Adrenal gland (tissue), 12 donors: ENCODE measurements around the gene ARL9. TPM values are rescaled to one million over a fixed set of nuclear protein-coding genes. Genes with fewer than 3 reads are reported as not detected.

Experiments
- DNase-seq, 7 donors: peaks; one replicate each; pipeline ENCODE4 v3.0.0-alpha.2; 2019 to 2020
- H3K27ac ChIP-seq, 5 donors: fragments of 200-600 bp; sonication (generic) in 4 of 5; 1 replicate in 3 of 5; 2 replicates in 2 of 5; pipeline versions ENCODE4 v1.5.1 to v1.8.0; 2016 to 2020; ENCODE audit warnings: mild to moderate bottlenecking in 1 of 5
- H3K27me3 ChIP-seq: fragments of 200-600 bp; 2 replicates; pipeline ENCODE4 v1.8.0; 2021
- H3K36me3 ChIP-seq, 2 donors: fragments of 200-600 bp; replicated peaks in 1 of 2; 1 replicate in 1 of 2; 2 replicates in 1 of 2; pipeline versions ENCODE4 v1.5.1 to v1.8.0; 2018 to 2022
- H3K4me1 ChIP-seq, 2 donors: fragments of 200-600 bp; replicated peaks in 1 of 2; 1 replicate in 1 of 2; 2 replicates in 1 of 2; pipeline versions ENCODE4 v1.5.1 to v1.8.0; 2018 to 2021
- H3K4me3 ChIP-seq, 4 donors: fragments of 200-600 bp; sonication (generic) in 3 of 4; one replicate each; pipeline ENCODE4 v1.5.1; 2016 to 2018
- H3K9me3 ChIP-seq, 3 donors: fragments of 200-600 bp; sonication (generic) in 1 of 3; replicated peaks in 1 of 3; 1 replicate in 2 of 3; 2 replicates in 1 of 3; pipeline versions ENCODE4 v1.5.1 to v1.8.0; 2016 to 2021
- CTCF ChIP-seq, 6 experiments: fragments of 450-650 bp in 4 of 6; fragments of 200-600 bp in 2 of 6; sonication (generic) in 1 of 6; IDR thresholded peaks; 1 replicate in 5 of 6; 2 replicates in 1 of 6; pipeline versions ENCODE4 v1.5.1 to v1.8.0; 2016 to 2021; ENCODE audit warnings: antibody characterized with exemption in 6 of 6, mild to moderate bottlenecking in 2 of 6, moderate library complexity in 1 of 6
- POLR2A ChIP-seq, 2 donors: fragments of 450-650 bp; IDR thresholded peaks; one replicate each; pipeline ENCODE4 v1.6.1; 2017; ENCODE audit warnings: antibody characterized with exemption in 2 of 2, mild to moderate bottlenecking in 2 of 2, moderate library complexity in 1 of 2
- WGBS, 4 donors: extraction: QIAGEN DNeasy Blood & Tissue Kit in 2 of 4; methylation state at CpG; one replicate each; pipeline versions ENCODE4 v1.1.5 to v1.1.7; 2013 to 2017; 5-methylcytosine and 5-hydroxymethylcytosine counted together
- intact Hi-C, 2 donors: fragments of 100-400 bp; cut with DNase I; formaldehyde crosslinking; loops; one replicate each; pipeline versions ENCODE4 v1.14.1 to v1.15.0; 2022 to 2023
- polyA plus RNA-seq, 3 donors: library from polyadenylated mRNA; stranded (reverse); fragments of 200-250 nt in 2 of 3; fragments of 350-450 nt in 1 of 3; fragmentation: Illumina TruSeq in 1 of 3; extraction: RNeasy Lipid Tissue Mini Kit (QIAGEN cat#74804) in 1 of 3; gene quantifications; one replicate each; pipeline ENCODE4 v1.2.3, GENCODE V29; 2013 to 2014
- total RNA-seq, 9 donors: library from RNA; depleted of rRNA in 4 of 9; stranded (reverse); fragments of >200 nt in 4 of 9; fragments of 120-200 nt in 1 of 9; fragmentation: NEBNext Ultra II Directional in 1 of 9; extraction: Animal tissue kit (Norgen Biotek cat#: 25700) in 1 of 9; gene quantifications; one replicate each; pipeline versions ENCODE4 v1.1.0 to v1.2.4, GENCODE V29; 2013 to 2023
- donor health status: healthy with polysubstance abuse.
- donor health status: Bipolar disorder and iron deficiency.
- donor health status: DM: yes; HTN: yes; CAD: no.
- donor health status: DM: no; HTN: no; CAD: no.
- donor health status: DM: no; HTN: no; CAD: no.
- donor health status: DM: yes; HTN: yes; CAD: no.

ARL9 gene
- total and polyA plus RNA-seq, 12 donors: 0.28 to 1.2 (median 0.65) TPM; not detected in 3

GRCh38 chr4:56531823-56532222 lies 26.2 kb downstream of the ARL9 start:
- Histone ChIP-seq H3K27ac (no peak overlapping the region), H3K9me3 (no peaks in the 10 kb centered on the region), H3K36me3 (no peaks in the 10 kb centered on the region), H3K4me1 (peaks cover 0 to 5% of the 10 kb centered on the region in 2 donors), H3K27me3 (no peaks in the 10 kb centered on the region), H3K4me3 (no peak overlapping the region)
- intact Hi-C loops: no loop called here
- DNase-seq: no peak
- WGBS, 4 donors: 80 to 82% (median 80%) methylated on average over 4 of the region's 4 CpGs
- TF ChIP-seq POLR2A (IDR thresholded peaks at IDR 0.05): no peak
- no peak for TF ChIP-seq CTCF (IDR thresholded peaks at IDR 0.05)

- no peak overlapping the region for H3K4me3 ChIP-seq
- 89 to 98% (median 95%) methylated on average over 2 of the region's 2 CpGs for WGBS, 4 donors
- intact Hi-C loops: no loop called here
- H3K36me3 ChIP-seq: no peaks in the 10 kb centered on the region
- no peaks in the 10 kb centered on the region for H3K9me3 ChIP-seq
- TF ChIP-seq CTCF (IDR thresholded peaks at IDR 0.05): no peak
- H3K4me1 ChIP-seq: peaks cover 0 to 5% of the 10 kb centered on the region in 2 donors
- no peak overlapping the region for H3K27ac ChIP-seq
- no peaks in the 10 kb centered on the region for H3K27me3 ChIP-seq
- no peak for DNase-seq
These were observed 26.6 kb downstream of the ARL9 start for GRCh38 chr4:56532239-56532638.

- H3K4me3 ChIP-seq: no peak overlapping the region
- TF ChIP-seq CTCF (IDR thresholded peaks at IDR 0.05) (no peak), POLR2A (IDR thresholded peaks at IDR 0.05) (no peak)
- no peaks in the 10 kb centered on the region for H3K36me3 ChIP-seq
- no peaks in the 10 kb centered on the region for H3K27me3 ChIP-seq
- 75 to 92% (median 81%) methylated on average over 7 of the region's 7 CpGs for WGBS, 4 donors
- intact Hi-C loops: no loop called here
- DNase-seq: no peak
- no peaks in the 10 kb centered on the region for H3K9me3 ChIP-seq
- H3K4me1 ChIP-seq: peaks cover 0 to under 1% of the 10 kb centered on the region in 2 donors
- no peak overlapping the region for H3K27ac ChIP-seq
These were observed 30.3 kb downstream of the ARL9 start for GRCh38 chr4:56535915-56536314.

GRCh38 chr4:56537147-56537546 lies 31.6 kb downstream of the ARL9 start:
- Histone ChIP-seq H3K36me3 (no peaks in the 10 kb centered on the region), H3K27ac (no peak overlapping the region), H3K4me3 (no peak overlapping the region), H3K4me1 (no peaks in the 10 kb centered on the region), H3K9me3 (no peaks in the 10 kb centered on the region), H3K27me3 (no peaks in the 10 kb centered on the region)
- WGBS, 4 donors: 90 to 100% (median 93%) methylated on average over 1 of the region's 1 CpG
- TF ChIP-seq CTCF (IDR thresholded peaks at IDR 0.05) (no peak), POLR2A (IDR thresholded peaks at IDR 0.05) (no peak)
- no peak for DNase-seq
- intact Hi-C loops: no loop called here
